Neuronal stem cell (in vitro differentiated cells): Measurements from ENCODE around the gene TSPAN9.

Experiments
- DNase-seq: peaks from one replicate; pipeline ENCODE4 v3.0.0-alpha.2; 2013; ENCODE audit warnings: low spot score
- H2AFZ ChIP-seq: one replicate; pipeline ENCODE4 v1.6.1; 2013; ENCODE audit warnings: mild to moderate bottlenecking, low read length, inconsistent platforms
- H2AK5ac ChIP-seq: 2 replicates; pipeline ENCODE4 v1.6.1; 2013; ENCODE audit warnings: low read depth, mild to moderate bottlenecking, inconsistent platforms, low read length, moderate library complexity, mixed read lengths
- H2BK120ac ChIP-seq: 2 replicates; pipeline ENCODE4 v1.6.1; 2013; ENCODE audit warnings: low read depth, mild to moderate bottlenecking, inconsistent platforms, low read length, moderate library complexity, mixed read lengths
- H2BK12ac ChIP-seq: one replicate; pipeline ENCODE4 v1.6.1; 2013; ENCODE audit warnings: low read length, inconsistent platforms
- H2BK15ac ChIP-seq: 2 replicates; pipeline ENCODE4 v1.6.1; 2013; ENCODE audit warnings: mild to moderate bottlenecking, low read length, inconsistent platforms, mixed read lengths
- H2BK5ac ChIP-seq: one replicate; pipeline ENCODE4 v1.6.1; 2013; ENCODE audit warnings: inconsistent platforms, mild to moderate bottlenecking, low read length, moderate library complexity
- H3K14ac ChIP-seq: one replicate; pipeline ENCODE4 v1.6.1; 2013; ENCODE audit warnings: low read length, inconsistent platforms
- H3K18ac ChIP-seq: 2 replicates; pipeline ENCODE4 v1.6.1; 2013; ENCODE audit warnings: low read length, inconsistent platforms
- H3K23ac ChIP-seq: 2 replicates; pipeline ENCODE4 v1.6.1; 2013; ENCODE audit warnings: low read depth, mild to moderate bottlenecking, mixed read lengths, low read length, inconsistent platforms; ENCODE audit not compliant: poor library complexity
- H3K27ac ChIP-seq: replicated peaks from 3 replicates; pipeline ENCODE4 v1.5.1; 2013; ENCODE audit warnings: low read length, inconsistent platforms
- H3K27me3 ChIP-seq, 3 experiments: 2 replicates each; pipeline ENCODE4 v1.6.1; 2013; ENCODE audit warnings: low read length in 3 of 3, mild to moderate bottlenecking in 2 of 3, inconsistent platforms in 1 of 3, low read depth in 1 of 3, mixed read lengths in 1 of 3, moderate library complexity in 1 of 3; ENCODE audit not compliant: control insufficient read depth in 3 of 3, insufficient read depth in 3 of 3
- H3K36me3 ChIP-seq, 2 donors: replicated peaks in 1 of 2; 2 replicates each; pipeline ENCODE4 v1.6.1; 2013; ENCODE audit warnings: low read length in 2 of 2; ENCODE audit not compliant: control insufficient read depth in 2 of 2, insufficient read depth in 2 of 2
- H3K4ac ChIP-seq: 2 replicates; pipeline ENCODE4 v1.6.1; 2013; ENCODE audit warnings: inconsistent platforms, mild to moderate bottlenecking, low read length, moderate library complexity
- H3K4me1 ChIP-seq, 2 donors: 1 replicate in 1 of 2; 2 replicates in 1 of 2; pipeline ENCODE4 v1.6.1; 2013; ENCODE audit warnings: low read length in 2 of 2, low read depth in 1 of 2; ENCODE audit not compliant: control insufficient read depth in 2 of 2, insufficient read depth in 1 of 2
- H3K4me2 ChIP-seq: one replicate; pipeline ENCODE4 v1.6.1; 2013; ENCODE audit warnings: mild to moderate bottlenecking, low read length, inconsistent platforms; ENCODE audit not compliant: insufficient read depth, poor library complexity, severe bottlenecking
- H3K4me3 ChIP-seq, 2 donors: 2 replicates each; pipeline ENCODE4 v1.5.1; 2013; ENCODE audit warnings: low read length in 2 of 2, mild to moderate bottlenecking in 2 of 2, inconsistent platforms in 1 of 2, moderate library complexity in 1 of 2
- H3K79me1 ChIP-seq: one replicate; pipeline ENCODE4 v1.6.1; 2013; ENCODE audit warnings: low read depth, mild to moderate bottlenecking, inconsistent platforms, low read length, moderate library complexity
- H3K9ac ChIP-seq: one replicate; pipeline ENCODE4 v1.6.1; 2013; ENCODE audit warnings: mild to moderate bottlenecking, low read depth, low read length, inconsistent platforms; ENCODE audit not compliant: poor library complexity
- H3K9me3 ChIP-seq, 2 donors: replicated peaks in 1 of 2; 2 replicates each; pipeline versions ENCODE3 to v1.6.1; 2013; ENCODE audit warnings: low read length in 2 of 2, mild to moderate bottlenecking in 2 of 2, inconsistent platforms in 1 of 2, low read depth in 1 of 2, mixed read lengths in 1 of 2, moderate library complexity in 1 of 2; ENCODE audit not compliant: control insufficient read depth in 2 of 2, insufficient read depth in 1 of 2
- H4K8ac ChIP-seq: one replicate; pipeline ENCODE4 v1.6.1; 2013; ENCODE audit warnings: low read depth, mild to moderate bottlenecking, inconsistent platforms, low read length, moderate library complexity
- H4K91ac ChIP-seq: one replicate; pipeline ENCODE4 v1.6.1; 2013; ENCODE audit warnings: low read length, low read depth, mild to moderate bottlenecking, inconsistent platforms; ENCODE audit not compliant: poor library complexity
- WGBS, 2 donors: extraction: QIAGEN DNeasy Blood & Tissue Kit; methylation state at CpG; one replicate each; pipeline ENCODE4 v1.1.7; 2013; ENCODE audit warnings: missing lambda C conversion rate in 2 of 2, mixed read lengths in 1 of 2; ENCODE audit not compliant: insufficient read length in 2 of 2, insufficient replicate concordance in 1 of 2; ENCODE audit errors: extremely low coverage in 2 of 2; 5-methylcytosine and 5-hydroxymethylcytosine counted together

Gene TSPAN9

DNA sequence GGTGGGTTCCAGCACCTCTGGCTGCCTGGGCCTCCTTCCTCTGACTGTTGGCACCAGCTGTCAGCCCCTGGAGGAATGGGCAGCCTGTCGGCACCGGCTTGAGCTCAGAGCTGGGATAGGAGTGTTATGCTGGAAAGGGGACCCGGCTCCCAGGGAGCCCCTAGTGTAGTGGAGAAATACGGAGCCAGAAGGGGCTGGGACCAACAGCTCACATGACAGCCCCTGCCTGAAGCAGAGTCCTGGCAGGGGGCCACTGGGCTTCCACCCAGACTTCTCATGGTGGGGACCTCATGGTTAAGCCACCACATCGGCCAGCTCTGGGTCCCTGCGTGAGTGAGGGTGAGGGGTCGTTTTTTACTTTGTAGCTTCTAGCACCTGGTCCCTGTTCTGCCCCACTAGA, 174.5 kb downstream of the TSPAN9 start:
- H2BK5ac ChIP-seq: no peak overlapping the region
- H3K4me2 ChIP-seq: no peak overlapping the region
- H3K4me1 ChIP-seq: peaks cover 4 to 15% of the 10 kb centered on the region in 2 donors
- H3K27me3 ChIP-seq: no peaks in the 10 kb centered on the region
- H3K14ac ChIP-seq: no peak overlapping the region
- DNase-seq: no peak
- peak overlapping the region; percentile 41 for H2AK5ac ChIP-seq
- H2AFZ ChIP-seq: no peak overlapping the region
- WGBS, 2 donors: no CpG with 5 or more reads among the region's 7 CpGs
- peak overlapping the region; percentile 71 for H3K18ac ChIP-seq
- H3K79me1 ChIP-seq: no peaks in the 10 kb centered on the region
- H3K23ac ChIP-seq: no peak overlapping the region
- H2BK120ac ChIP-seq: no peak overlapping the region
- H3K9ac ChIP-seq: no peak overlapping the region
- H4K8ac ChIP-seq: no peak overlapping the region
- no peak overlapping the region for H2BK15ac ChIP-seq
- no peaks in the 10 kb centered on the region for H3K36me3 ChIP-seq
- H3K27ac ChIP-seq: no peak overlapping the region
- H3K9me3 ChIP-seq: peaks cover 0 to 2% of the 10 kb centered on the region in 2 donors
- no peak overlapping the region for H3K4ac ChIP-seq
- no peak overlapping the region for H4K91ac ChIP-seq
- no peak overlapping the region for H2BK12ac ChIP-seq
- no peak overlapping the region for H3K4me3 ChIP-seq

- Histone ChIP-seq H3K4me1 (peaks cover 9 to 18% of the 10 kb centered on the region in 2 donors), H3K4ac (no peak overlapping the region), H3K9me3 (no peaks in the 10 kb centered on the region), H3K27ac (no peak overlapping the region), H2BK15ac (no peak overlapping the region), H3K4me2 (no peak overlapping the region), H2BK5ac (no peak overlapping the region), H4K8ac (no peak overlapping the region), H2BK12ac (no peak overlapping the region), H2BK120ac (no peak overlapping the region), H3K18ac (no peak overlapping the region), H3K79me1 (no peaks in the 10 kb centered on the region), H3K23ac (no peak overlapping the region), H2AK5ac (peak overlapping the region; percentile 41), H3K14ac (no peak overlapping the region), H3K36me3 (no peaks in the 10 kb centered on the region), H2AFZ (no peak overlapping the region), H3K27me3 (no peaks in the 10 kb centered on the region), H3K9ac (peak overlapping the region; percentile 24), H4K91ac (no peak overlapping the region), H3K4me3 (no peak overlapping the region)
- DNase-seq: no peak
- no CpG with 5 or more reads among the region's 13 CpGs for WGBS, 2 donors
These were observed 175.3 kb downstream of the TSPAN9 start for GRCh38 chr12:3252450-3252891.

- no peak for DNase-seq
- Histone ChIP-seq H3K4ac (no peak overlapping the region), H3K14ac (peak overlapping the region; percentile 3), H3K4me1 (peaks cover 9 to 22% of the 10 kb centered on the region in 2 donors), H3K9ac (peak overlapping the region; percentile 22), H3K23ac (no peak overlapping the region), H2BK5ac (no peak overlapping the region), H4K8ac (no peak overlapping the region), H2AFZ (no peak overlapping the region), H2AK5ac (no peak overlapping the region), H2BK120ac (no peak overlapping the region), H3K36me3 (no peaks in the 10 kb centered on the region), H3K79me1 (no peaks in the 10 kb centered on the region), H4K91ac (no peak overlapping the region), H3K4me2 (no peak overlapping the region), H3K27me3 (no peaks in the 10 kb centered on the region), H3K27ac (no peak overlapping the region), H3K4me3 (no peak overlapping the region), H3K18ac (no peak overlapping the region), H3K9me3 (no peaks in the 10 kb centered on the region), H2BK15ac (no peak overlapping the region), H2BK12ac (no peak overlapping the region)
- WGBS, 2 donors: no CpG with 5 or more reads among the region's 7 CpGs
These were observed 176.6 kb downstream of the TSPAN9 start for GRCh38 chr12:3253682-3254275.

GRCh38 chr12:3255057-3255456, 177.9 kb downstream of the TSPAN9 start:
- Histone ChIP-seq H3K4ac (no peak overlapping the region), H3K4me1 (peaks cover 9 to 22% of the 10 kb centered on the region in 2 donors), H2BK120ac (no peak overlapping the region), H4K8ac (no peak overlapping the region), H3K27ac (no peak overlapping the region), H3K4me3 (no peak overlapping the region), H3K27me3 (no peaks in the 10 kb centered on the region), H3K14ac (no peak overlapping the region), H2AK5ac (no peak overlapping the region), H2BK5ac (no peak overlapping the region), H2BK15ac (no peak overlapping the region), H2BK12ac (no peak overlapping the region), H3K36me3 (no peaks in the 10 kb centered on the region), H3K18ac (no peak overlapping the region), H3K9ac (no peak overlapping the region), H2AFZ (no peak overlapping the region), H3K23ac (no peak overlapping the region), H3K79me1 (no peaks in the 10 kb centered on the region), H4K91ac (no peak overlapping the region), H3K4me2 (no peak overlapping the region), H3K9me3 (no peaks in the 10 kb centered on the region)
- WGBS, 2 donors: no CpG with 5 or more reads among the region's 12 CpGs
- no peak for DNase-seq
